Ishikawa (cell line): ENCODE data around the gene MPC2.

ENCODE experiments used
- CEBPB ChIP-seq: IDR thresholded peaks from 2 replicates; pipeline ENCODE4 v1.6.1; 2012
- CREB1 ChIP-seq: IDR thresholded peaks from 2 replicates; pipeline ENCODE4 v1.6.1; 2012; ENCODE audit warnings: low read depth
- EGR1 ChIP-seq: IDR thresholded peaks from 2 replicates; pipeline ENCODE4 v1.6.1; 2012
- EP300 ChIP-seq: IDR thresholded peaks from 2 replicates; pipeline ENCODE4 v1.6.1; 2012; ENCODE audit warnings: borderline replicate concordance
- FOXM1 ChIP-seq: IDR thresholded peaks from 2 replicates; pipeline ENCODE4 v1.6.1; 2012; ENCODE audit warnings: low read depth, borderline replicate concordance
- NFIC ChIP-seq: IDR thresholded peaks from 2 replicates; pipeline ENCODE4 v1.6.1; 2012
- REST ChIP-seq: IDR thresholded peaks from 2 replicates; pipeline ENCODE4 v1.6.1; 2012; ENCODE audit warnings: low read depth, mild to moderate bottlenecking
- TAF1 ChIP-seq: IDR thresholded peaks from 2 replicates; pipeline ENCODE4 v1.6.1; 2012; ENCODE audit warnings: low read depth, mild to moderate bottlenecking
- TEAD4 ChIP-seq: IDR thresholded peaks from 2 replicates; pipeline ENCODE4 v1.6.1; 2012
- USF1 ChIP-seq: IDR thresholded peaks from 2 replicates; pipeline ENCODE4 v1.6.1; 2012
- YY1 ChIP-seq: IDR thresholded peaks from 2 replicates; pipeline ENCODE4 v1.6.1; 2012; ENCODE audit warnings: low read depth
- ZBTB7A ChIP-seq: IDR thresholded peaks from 2 replicates; pipeline ENCODE4 v1.6.1; 2012; ENCODE audit warnings: low read depth
- TF ChIP-seq, protein P1 (sequence below): IDR thresholded peaks from 2 replicates; pipeline ENCODE4 v1.6.1; 2012

- no peak for TF ChIP-seq EP300
- TF ChIP-seq YY1, result no peak
- TF ChIP-seq CREB1, result no peak
- TF ChIP-seq, protein P1, sequence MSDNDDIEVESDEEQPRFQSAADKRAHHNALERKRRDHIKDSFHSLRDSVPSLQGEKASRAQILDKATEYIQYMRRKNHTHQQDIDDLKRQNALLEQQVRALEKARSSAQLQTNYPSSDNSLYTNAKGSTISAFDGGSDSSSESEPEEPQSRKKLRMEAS, result no peak
- TF ChIP-seq TEAD4, result no peak
- TF ChIP-seq REST, result no peak
- TF ChIP-seq NFIC, result no peak
- TF ChIP-seq CEBPB, result no peak
- no peak for TF ChIP-seq TAF1
- TF ChIP-seq ZBTB7A, result no peak
- TF ChIP-seq FOXM1, result no peak
- no peak for TF ChIP-seq USF1
- TF ChIP-seq EGR1, result no peak
Observed at GRCh38 chr1:167905182-167905581, 31.7 kb downstream of the MPC2 start.
